Panc1 (cell line): Measurements from ENCODE around the gene ARHGEF3.

ENCODE experiments used
- POLR2AphosphoS5 ChIP-seq: IDR thresholded peaks from 2 replicates; pipeline ENCODE4 v1.6.1; 2012; ENCODE audit warnings: mild to moderate bottlenecking, low read depth, low read length, moderate library complexity
- TF ChIP-seq, protein P1 (sequence below): fragments of 450-650 bp; IDR thresholded peaks from 2 replicates; pipeline ENCODE4 v1.5.1; 2017; ENCODE audit warnings: mild to moderate bottlenecking
- TF ChIP-seq, protein P2 (sequence below), 2 experiments: IDR thresholded peaks; 2 replicates each; pipeline ENCODE4 v1.6.1; 2011 to 2012; ENCODE audit warnings: low read depth in 2 of 2, control low read depth in 1 of 2, low read length in 1 of 2, mild to moderate bottlenecking in 1 of 2, moderate library complexity in 1 of 2; ENCODE audit not compliant: insufficient read depth in 1 of 2

DNA sequence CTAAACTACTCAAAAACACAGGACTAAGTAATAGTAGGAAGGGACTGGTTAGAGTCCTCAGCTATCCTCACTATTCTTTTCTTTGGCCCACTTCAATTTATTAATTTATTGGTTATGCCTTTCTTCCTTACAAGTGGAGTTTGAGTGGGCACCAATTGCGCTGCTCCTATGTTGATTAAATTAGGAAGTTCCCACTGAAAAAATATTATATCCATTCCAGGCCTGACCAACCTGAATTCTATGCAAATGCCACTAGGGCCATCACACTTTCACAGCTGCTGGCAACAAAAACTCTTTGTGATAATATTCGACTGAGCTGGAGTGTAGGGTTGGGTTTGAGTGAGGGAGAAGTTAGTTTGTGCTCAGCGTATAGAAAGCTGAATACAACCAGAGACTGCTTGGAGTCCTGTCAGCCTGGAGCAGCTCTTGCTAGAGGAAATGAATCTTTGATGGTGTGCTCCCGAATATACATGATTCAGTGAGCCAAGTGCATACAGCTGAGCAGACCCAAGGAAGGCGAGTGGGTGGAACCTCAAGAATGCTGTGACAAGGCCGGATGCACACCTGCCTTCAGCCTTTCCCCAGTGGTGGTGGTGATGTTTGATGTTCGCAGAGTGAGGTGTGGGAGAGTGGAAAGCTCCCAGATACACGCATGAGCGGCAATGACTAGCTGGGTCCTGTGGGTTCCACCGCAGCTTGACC is 1.5 kb downstream of the ARHGEF3 start:
- TF ChIP-seq, protein P1, sequence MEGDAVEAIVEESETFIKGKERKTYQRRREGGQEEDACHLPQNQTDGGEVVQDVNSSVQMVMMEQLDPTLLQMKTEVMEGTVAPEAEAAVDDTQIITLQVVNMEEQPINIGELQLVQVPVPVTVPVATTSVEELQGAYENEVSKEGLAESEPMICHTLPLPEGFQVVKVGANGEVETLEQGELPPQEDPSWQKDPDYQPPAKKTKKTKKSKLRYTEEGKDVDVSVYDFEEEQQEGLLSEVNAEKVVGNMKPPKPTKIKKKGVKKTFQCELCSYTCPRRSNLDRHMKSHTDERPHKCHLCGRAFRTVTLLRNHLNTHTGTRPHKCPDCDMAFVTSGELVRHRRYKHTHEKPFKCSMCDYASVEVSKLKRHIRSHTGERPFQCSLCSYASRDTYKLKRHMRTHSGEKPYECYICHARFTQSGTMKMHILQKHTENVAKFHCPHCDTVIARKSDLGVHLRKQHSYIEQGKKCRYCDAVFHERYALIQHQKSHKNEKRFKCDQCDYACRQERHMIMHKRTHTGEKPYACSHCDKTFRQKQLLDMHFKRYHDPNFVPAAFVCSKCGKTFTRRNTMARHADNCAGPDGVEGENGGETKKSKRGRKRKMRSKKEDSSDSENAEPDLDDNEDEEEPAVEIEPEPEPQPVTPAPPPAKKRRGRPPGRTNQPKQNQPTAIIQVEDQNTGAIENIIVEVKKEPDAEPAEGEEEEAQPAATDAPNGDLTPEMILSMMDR: no peak
- TF ChIP-seq, protein P2, sequence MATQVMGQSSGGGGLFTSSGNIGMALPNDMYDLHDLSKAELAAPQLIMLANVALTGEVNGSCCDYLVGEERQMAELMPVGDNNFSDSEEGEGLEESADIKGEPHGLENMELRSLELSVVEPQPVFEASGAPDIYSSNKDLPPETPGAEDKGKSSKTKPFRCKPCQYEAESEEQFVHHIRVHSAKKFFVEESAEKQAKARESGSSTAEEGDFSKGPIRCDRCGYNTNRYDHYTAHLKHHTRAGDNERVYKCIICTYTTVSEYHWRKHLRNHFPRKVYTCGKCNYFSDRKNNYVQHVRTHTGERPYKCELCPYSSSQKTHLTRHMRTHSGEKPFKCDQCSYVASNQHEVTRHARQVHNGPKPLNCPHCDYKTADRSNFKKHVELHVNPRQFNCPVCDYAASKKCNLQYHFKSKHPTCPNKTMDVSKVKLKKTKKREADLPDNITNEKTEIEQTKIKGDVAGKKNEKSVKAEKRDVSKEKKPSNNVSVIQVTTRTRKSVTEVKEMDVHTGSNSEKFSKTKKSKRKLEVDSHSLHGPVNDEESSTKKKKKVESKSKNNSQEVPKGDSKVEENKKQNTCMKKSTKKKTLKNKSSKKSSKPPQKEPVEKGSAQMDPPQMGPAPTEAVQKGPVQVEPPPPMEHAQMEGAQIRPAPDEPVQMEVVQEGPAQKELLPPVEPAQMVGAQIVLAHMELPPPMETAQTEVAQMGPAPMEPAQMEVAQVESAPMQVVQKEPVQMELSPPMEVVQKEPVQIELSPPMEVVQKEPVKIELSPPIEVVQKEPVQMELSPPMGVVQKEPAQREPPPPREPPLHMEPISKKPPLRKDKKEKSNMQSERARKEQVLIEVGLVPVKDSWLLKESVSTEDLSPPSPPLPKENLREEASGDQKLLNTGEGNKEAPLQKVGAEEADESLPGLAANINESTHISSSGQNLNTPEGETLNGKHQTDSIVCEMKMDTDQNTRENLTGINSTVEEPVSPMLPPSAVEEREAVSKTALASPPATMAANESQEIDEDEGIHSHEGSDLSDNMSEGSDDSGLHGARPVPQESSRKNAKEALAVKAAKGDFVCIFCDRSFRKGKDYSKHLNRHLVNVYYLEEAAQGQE (IDR thresholded peaks at IDR 0.05; ENCODE audit: insufficient read depth in 1 of 2, low read depth in 2 of 2, low read length in 1 of 2): no peak
- no peak for TF ChIP-seq POLR2AphosphoS5
